ENCODE measurements around the gene ZNF470. TPM values are rescaled to one million over a fixed set of nuclear protein-coding genes. Genes with fewer than 3 reads are reported as not detected.
A peak's percentile ranks its signal among the peaks of the same experiment; 100 is the strongest.

Gene ZNF470
- 1.3 TPM for polyA plus RNA-seq (2012; ENCODE audit: low read depth, missing spikeins)

DNA sequence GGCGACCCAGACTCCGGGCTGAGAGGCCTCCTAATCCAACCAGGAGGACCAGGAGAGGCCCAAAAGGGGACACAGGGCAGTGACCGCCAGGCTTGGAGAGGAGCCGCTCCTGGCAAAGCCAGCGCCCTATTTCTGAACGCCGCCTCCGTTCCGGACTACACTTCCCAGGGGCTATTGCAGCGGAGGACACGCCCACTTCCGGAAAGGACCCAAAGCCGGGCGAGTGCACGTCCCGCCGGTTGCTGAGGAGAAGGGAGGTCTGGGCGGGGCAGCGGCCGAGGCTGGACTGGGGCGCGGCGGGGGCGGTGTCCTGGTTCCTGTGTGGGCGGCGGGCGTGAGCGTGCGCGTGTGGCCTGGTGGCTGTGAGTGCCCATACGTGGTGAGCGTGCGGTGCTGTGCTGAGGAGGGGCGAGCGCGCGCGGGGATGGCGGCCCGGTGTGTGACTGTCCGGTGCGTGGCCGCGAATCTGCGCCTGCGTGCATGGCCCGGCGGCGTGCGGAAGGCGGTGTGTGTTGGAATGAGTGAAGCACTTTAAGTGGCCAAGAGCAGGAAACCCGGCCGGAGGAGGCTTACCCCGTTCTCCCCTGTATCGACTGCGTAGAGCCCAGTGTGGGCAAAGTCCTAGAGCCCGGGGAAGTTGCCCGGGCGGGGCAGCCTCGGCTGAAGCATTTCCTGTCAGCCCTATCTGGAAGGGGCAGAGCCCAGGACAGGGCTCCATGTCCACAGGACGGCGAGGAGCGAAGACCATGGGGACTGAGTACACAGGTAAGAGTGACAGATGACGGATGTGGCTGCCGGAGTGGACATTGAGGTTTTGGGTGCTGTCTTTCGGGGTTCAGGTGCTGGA, at the start of gene ZNF470:
ZNF470 (plus strand) TSS at position 195 of the 847 bp plus-strand sequence. CDS start 2,844 bp downstream, outside the sequence.
- TF ChIP-seq SPI1 (IDR thresholded peaks at IDR 0.05; ENCODE audit: low read depth, low read length) (peak; percentile 18; the same call in 1 of the 2 replicates), POLR2AphosphoS5 (IDR thresholded peaks at IDR 0.05; ENCODE audit: low read depth, low read length) (no peak)
- FAIRE-seq (peak; percentile 90), DNase-seq (ENCODE audit: insufficient read length, low spot score) (peak; percentile 80)

- no peak for FAIRE-seq
Observed at GRCh38 chr19:56525214-56525860, 41.9 kb upstream of the ZNF470 start.

GRCh38 chr19:56537442-56537841, 29.8 kb upstream of the ZNF470 start:
- TF ChIP-seq PAX5 (IDR thresholded peaks at IDR 0.05; ENCODE audit: insufficient read depth, low read length, severe bottlenecking) (no peak), POU2F2 (IDR thresholded peaks at IDR 0.05; ENCODE audit: low read depth, low read length) (no peak), TAF1 (IDR thresholded peaks at IDR 0.05; ENCODE audit: low read depth, low read length) (no peak), POLR2A (IDR thresholded peaks at IDR 0.05; ENCODE audit: low read depth, low read length) (no peak), POLR2AphosphoS5 (IDR thresholded peaks at IDR 0.05; ENCODE audit: low read depth, low read length) (no peak), SPI1 (IDR thresholded peaks at IDR 0.05; ENCODE audit: low read depth, low read length) (no peak)
- DNase-seq (ENCODE audit: insufficient read length, low spot score): no peak
- FAIRE-seq: no peak

More at GRCh38 chr19:56525214-56525860, 41.9 kb upstream of the ZNF470 start:
- no peak for DNase-seq (ENCODE audit: insufficient read length, low spot score)
- TF ChIP-seq SPI1 (IDR thresholded peaks at IDR 0.05; ENCODE audit: low read depth, low read length): no peak
- no peak for TF ChIP-seq TAF1 (IDR thresholded peaks at IDR 0.05; ENCODE audit: low read depth, low read length)
- TF ChIP-seq PAX5 (IDR thresholded peaks at IDR 0.05; ENCODE audit: insufficient read depth, low read length, severe bottlenecking): no peak
- no peak for TF ChIP-seq POLR2A (IDR thresholded peaks at IDR 0.05; ENCODE audit: low read depth, low read length)
- no peak for TF ChIP-seq POLR2AphosphoS5 (IDR thresholded peaks at IDR 0.05; ENCODE audit: low read depth, low read length)
- no peak for TF ChIP-seq POU2F2 (IDR thresholded peaks at IDR 0.05; ENCODE audit: low read depth, low read length)

- FAIRE-seq (peak; percentile 28), DNase-seq (ENCODE audit: insufficient read length, low spot score) (peak; percentile 66)
- TF ChIP-seq TAF1 (IDR thresholded peaks at IDR 0.05; ENCODE audit: low read depth, low read length) (no peak), POLR2AphosphoS5 (IDR thresholded peaks at IDR 0.05; ENCODE audit: low read depth, low read length) (no peak), POLR2A (IDR thresholded peaks at IDR 0.05; ENCODE audit: low read depth, low read length) (no peak)
Observed at GRCh38 chr19:56538254-56538760, 29.0 kb upstream of the ZNF470 start.

- FAIRE-seq (no peak), DNase-seq (ENCODE audit: insufficient read length, low spot score) (peak; percentile 32)
- TF ChIP-seq TAF1 (IDR thresholded peaks at IDR 0.05; ENCODE audit: low read depth, low read length) (no peak), POU2F2 (IDR thresholded peaks at IDR 0.05; ENCODE audit: low read depth, low read length) (no peak), PAX5 (IDR thresholded peaks at IDR 0.05; ENCODE audit: insufficient read depth, low read length, severe bottlenecking) (no peak), SPI1 (IDR thresholded peaks at IDR 0.05; ENCODE audit: low read depth, low read length) (no peak), POLR2A (IDR thresholded peaks at IDR 0.05; ENCODE audit: low read depth, low read length) (no peak), POLR2AphosphoS5 (IDR thresholded peaks at IDR 0.05; ENCODE audit: low read depth, low read length) (no peak)
Observed at GRCh38 chr19:56538761-56539263, 28.5 kb upstream of the ZNF470 start, which contains the start of gene ZFP28. ZFP28 (plus strand) TSS chr19:56538948; CDS start chr19:56539019, 71 bp downstream.

- FAIRE-seq: no peak
- DNase-seq (ENCODE audit: insufficient read length, low spot score): no peak
- no peak for TF ChIP-seq SPI1 (IDR thresholded peaks at IDR 0.05; ENCODE audit: low read depth, low read length)
- no peak for TF ChIP-seq PAX5 (IDR thresholded peaks at IDR 0.05; ENCODE audit: insufficient read depth, low read length, severe bottlenecking)
- no peak for TF ChIP-seq TAF1 (IDR thresholded peaks at IDR 0.05; ENCODE audit: low read depth, low read length)
- TF ChIP-seq POLR2A (IDR thresholded peaks at IDR 0.05; ENCODE audit: low read depth, low read length): no peak
Observed at GRCh38 chr19:56543776-56544175, 23.5 kb upstream of the ZNF470 start.

GRCh38 chr19:56547535-56547934, 19.7 kb upstream of the ZNF470 start:
- FAIRE-seq (no peak), DNase-seq (ENCODE audit: insufficient read length, low spot score) (no peak)
- TF ChIP-seq PAX5 (IDR thresholded peaks at IDR 0.05; ENCODE audit: insufficient read depth, low read length, severe bottlenecking): no peak
- no peak for TF ChIP-seq SPI1 (IDR thresholded peaks at IDR 0.05; ENCODE audit: low read depth, low read length)
- no peak for TF ChIP-seq POU2F2 (IDR thresholded peaks at IDR 0.05; ENCODE audit: low read depth, low read length)
- no peak for TF ChIP-seq TAF1 (IDR thresholded peaks at IDR 0.05; ENCODE audit: low read depth, low read length)
- no peak for TF ChIP-seq POLR2A (IDR thresholded peaks at IDR 0.05; ENCODE audit: low read depth, low read length)
- no peak for TF ChIP-seq POLR2AphosphoS5 (IDR thresholded peaks at IDR 0.05; ENCODE audit: low read depth, low read length)

DNA sequence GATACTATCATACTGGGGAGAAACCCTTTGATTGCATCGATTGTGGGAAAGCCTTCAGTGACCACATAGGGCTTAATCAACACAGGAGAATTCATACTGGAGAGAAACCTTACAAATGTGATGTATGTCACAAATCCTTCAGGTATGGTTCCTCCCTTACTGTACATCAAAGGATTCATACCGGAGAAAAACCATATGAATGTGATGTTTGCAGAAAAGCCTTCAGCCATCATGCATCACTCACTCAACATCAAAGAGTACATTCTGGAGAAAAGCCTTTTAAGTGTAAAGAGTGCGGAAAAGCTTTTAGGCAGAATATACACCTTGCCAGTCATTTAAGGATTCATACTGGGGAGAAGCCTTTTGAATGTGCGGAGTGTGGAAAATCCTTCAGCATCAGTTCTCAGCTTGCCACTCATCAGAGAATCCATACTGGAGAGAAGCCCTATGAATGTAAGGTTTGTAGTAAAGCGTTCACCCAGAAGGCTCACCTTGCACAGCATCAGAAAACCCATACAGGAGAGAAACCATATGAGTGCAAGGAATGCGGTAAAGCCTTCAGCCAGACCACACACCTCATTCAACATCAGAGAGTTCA, 12.9 kb upstream of the ZNF470 start:
- TF ChIP-seq TAF1 (IDR thresholded peaks at IDR 0.05; ENCODE audit: low read depth, low read length) (no peak), PAX5 (IDR thresholded peaks at IDR 0.05; ENCODE audit: insufficient read depth, low read length, severe bottlenecking) (no peak), POLR2AphosphoS5 (IDR thresholded peaks at IDR 0.05; ENCODE audit: low read depth, low read length) (no peak), POU2F2 (IDR thresholded peaks at IDR 0.05; ENCODE audit: low read depth, low read length) (no peak), POLR2A (IDR thresholded peaks at IDR 0.05; ENCODE audit: low read depth, low read length) (no peak), SPI1 (IDR thresholded peaks at IDR 0.05; ENCODE audit: low read depth, low read length) (no peak)
- FAIRE-seq: no peak

DNA sequence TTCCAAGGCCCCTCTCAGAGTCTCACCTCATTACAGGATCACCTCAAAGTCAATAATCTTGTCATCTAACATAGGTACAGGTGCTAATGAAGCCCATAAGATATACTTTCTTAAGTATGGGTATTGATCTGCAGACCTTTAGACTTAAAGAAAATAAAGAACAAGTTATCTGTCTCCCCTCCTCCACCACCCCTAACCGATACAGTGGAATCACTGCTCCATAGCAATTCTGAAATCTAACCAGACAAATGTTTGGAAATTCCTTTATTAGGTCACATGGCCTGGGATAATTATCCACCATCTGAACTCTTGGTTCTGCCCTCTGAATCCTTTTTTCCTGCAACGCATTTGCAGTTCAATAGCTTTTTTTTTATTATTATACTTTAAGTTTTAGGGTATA, 4.5 kb upstream of the ZNF470 start:
- no peak for TF ChIP-seq SPI1 (IDR thresholded peaks at IDR 0.05; ENCODE audit: low read depth, low read length)
- no peak for TF ChIP-seq TAF1 (IDR thresholded peaks at IDR 0.05; ENCODE audit: low read depth, low read length)
- no peak for TF ChIP-seq POU2F2 (IDR thresholded peaks at IDR 0.05; ENCODE audit: low read depth, low read length)
- no peak for TF ChIP-seq POLR2AphosphoS5 (IDR thresholded peaks at IDR 0.05; ENCODE audit: low read depth, low read length)
- TF ChIP-seq POLR2A (IDR thresholded peaks at IDR 0.05; ENCODE audit: low read depth, low read length): no peak
- TF ChIP-seq PAX5 (IDR thresholded peaks at IDR 0.05; ENCODE audit: insufficient read depth, low read length, severe bottlenecking): no peak
- no peak for DNase-seq (ENCODE audit: insufficient read length, low spot score)
- no peak for FAIRE-seq

More for the DNA sequence above, 12.9 kb upstream of the ZNF470 start:
- DNase-seq (ENCODE audit: insufficient read length, low spot score): no peak
